ENCODE results near the gene PLA2G4D. TPM values are rescaled to one million over a fixed set of nuclear protein-coding genes. Genes with fewer than 3 reads are reported as not detected.

The PLA2G4D gene
- total and polyA plus RNA-seq, 10 of the 15 experiments (the other 5 are each of a cell fraction or from before 2014, with no cell fraction given), result 0.03 TPM; not detected in 9

- H3K4me3 ChIP-seq, result no peak overlapping the region
- in situ Hi-C loops (cut with MboI), result no loop called here
- DNase-seq (ENCODE audit: low read depth, low spot score) (peak; percentile 46), ATAC-seq (peak; percentile 34), FAIRE-seq (no peak)
- H3K9me3 ChIP-seq (replicated peaks; ENCODE audit: control insufficient read depth, insufficient read depth, low read length), result peaks cover 4% of the 10 kb centered on the region; the same call in 2 of the 3 replicates
- no peaks in the 10 kb centered on the region for H3K36me3 ChIP-seq (ENCODE audit: control insufficient read depth in 2 of 2, insufficient read depth in 2 of 2, low read length in 1 of 2)
- ChIA-PET RAD21 (ENCODE audit: unreplicated experiment) (interaction anchor here (1.0 to 1.6 kb wide), 2 partner anchors 60 to 63 kb away, joined by 4 to 5 read pairs; no protein-coding TSS in a partner anchor), SMC1A (ENCODE audit: uncharacterized antibody, unreplicated experiment) (interaction anchor here (0.6 to 2.5 kb wide), 3 partner anchors 10 to 65 kb away, joined by 3 to 8 read pairs (median 4); no protein-coding TSS in a partner anchor), CTCF (no interaction called here), POLR2A (interaction anchor here (0.6 kb wide), 1 partner anchor 61 kb away, joined by 3 read pairs; no protein-coding TSS in a partner anchor)
- H3K4me2 ChIP-seq (ENCODE audit: control insufficient read depth, insufficient read depth), result peak overlapping the region; percentile 67
- H2AFZ ChIP-seq (ENCODE audit: control insufficient read depth, low read depth, low read length), result peak overlapping the region; percentile 42; the same call in 1 of the 2 replicates
- H3K27ac ChIP-seq (ENCODE audit: control insufficient read depth, insufficient read depth), result peak overlapping the region; percentile 60
- no TSS peak for BruUV-seq (replicated peaks)
- WGBS (ENCODE audit: insufficient coverage, insufficient replicate concordance, low lambda C conversion rate, missing lambda C conversion rate), result 50% methylated on average over 9 of the region's 9 CpGs
- peaks cover 29% of the 10 kb centered on the region for H3K4me1 ChIP-seq (ENCODE audit: control insufficient read depth, insufficient read depth, low read length)
- peaks cover 2% of the 10 kb centered on the region for H3K79me2 ChIP-seq (ENCODE audit: control insufficient read depth, insufficient read depth, low read length)
- intact Hi-C loops (cut with micrococcal nuclease; ENCODE audit: unreplicated experiment), result no loop called here
- TF ChIP-seq PBX3 (IDR thresholded peaks at IDR 0.05; ENCODE audit: insufficient replicate concordance, low read depth, low read length) (peak; percentile 63), IKZF2 (IDR thresholded peaks at IDR 0.05) (0 out of 4 replicates have a peak, but pooled peaks of 1 of the 2 experiments have one; percentile 13), RUNX3 (IDR thresholded peaks at IDR 0.05; ENCODE audit: low read length) (no peak), NBN (IDR thresholded peaks at IDR 0.05) (0 out of 2 replicates have a peak, but pooled peaks have one; percentile 39), TCF3 (IDR thresholded peaks at IDR 0.05; ENCODE audit: borderline replicate concordance, insufficient read depth, low read depth, low read length) (peak; percentile 24; the same call in 1 of the 2 replicates), HDGF (IDR thresholded peaks at IDR 0.05) (peak; percentile 88; the same call in 1 of the 2 replicates), MEF2B (IDR thresholded peaks at IDR 0.05; ENCODE audit: partially characterized antibody, poor library complexity, severe bottlenecking) (peak; percentile 12), SUPT20H (IDR thresholded peaks at IDR 0.05; ENCODE audit: borderline replicate concordance, control insufficient read depth, low read depth, low read length) (no peak)
- TF ChIP-seq, protein P1, sequence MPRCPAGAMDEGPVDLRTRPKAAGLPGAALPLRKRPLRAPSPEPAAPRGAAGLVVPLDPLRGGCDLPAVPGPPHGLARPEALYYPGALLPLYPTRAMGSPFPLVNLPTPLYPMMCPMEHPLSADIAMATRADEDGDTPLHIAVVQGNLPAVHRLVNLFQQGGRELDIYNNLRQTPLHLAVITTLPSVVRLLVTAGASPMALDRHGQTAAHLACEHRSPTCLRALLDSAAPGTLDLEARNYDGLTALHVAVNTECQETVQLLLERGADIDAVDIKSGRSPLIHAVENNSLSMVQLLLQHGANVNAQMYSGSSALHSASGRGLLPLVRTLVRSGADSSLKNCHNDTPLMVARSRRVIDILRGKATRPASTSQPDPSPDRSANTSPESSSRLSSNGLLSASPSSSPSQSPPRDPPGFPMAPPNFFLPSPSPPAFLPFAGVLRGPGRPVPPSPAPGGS (IDR thresholded peaks at IDR 0.05; ENCODE audit: borderline replicate concordance, insufficient read depth, low read depth, low read length, poor library complexity, severe bottlenecking), result peak; percentile 93
- no peak overlapping the region; the same call in 1 of the 2 replicates for H3K9ac ChIP-seq (ENCODE audit: control insufficient read depth, insufficient read depth, low read length)
- H3K27me3 ChIP-seq (replicated peaks in 1 of 2; ENCODE audit: control insufficient read depth in 2 of 2, insufficient read depth in 2 of 2, low read length in 1 of 2), result no peaks in the 10 kb centered on the region
- H4K20me1 ChIP-seq (ENCODE audit: control insufficient read depth, insufficient read depth), result no peaks in the 10 kb centered on the region
Measured at GRCh38 chr15:42032376-42033213, 61.8 kb downstream of the PLA2G4D start.

All from GM12878 (cell line).